GM19455 (cell line): ENCODE measurements around the gene TNFAIP6.
"Not testable (repeated sequence)": the region's sequence is repeated elsewhere in the genome, so short reads cannot be mapped to it uniquely, and the experiment has no call there.

Experiments
- ATAC-seq: cut with Tn5 transposase; IDR thresholded peaks from one replicate; pipeline ENCODE4 v1.9.1; 2021; ENCODE audit not compliant: unreplicated experiment

Gene TNFAIP6

GRCh38 chr2:151357359-151357758, at the start of gene TNFAIP6:
TNFAIP6 (plus strand) TSS chr2:151357592; CDS start chr2:151357667, 75 bp downstream.
- ATAC-seq = no peak

- not testable (repeated sequence) for ATAC-seq
Measured at GRCh38 chr2:151310313-151310712, 47.1 kb upstream of the TNFAIP6 start.

GRCh38 chr2:151312440-151312839, 45.0 kb upstream of the TNFAIP6 start:
- ATAC-seq = not testable (repeated sequence)

GRCh38 chr2:151315381-151315903, 42.0 kb upstream of the TNFAIP6 start:
- no peak for ATAC-seq

GRCh38 chr2:151325581-151326095, 31.8 kb upstream of the TNFAIP6 start:
- no peak for ATAC-seq

GRCh38 chr2:151326554-151326953, 30.8 kb upstream of the TNFAIP6 start:
- ATAC-seq = no peak

GRCh38 chr2:151329998-151330397, 27.4 kb upstream of the TNFAIP6 start:
- ATAC-seq = no peak

- ATAC-seq = no peak
Measured at GRCh38 chr2:151333083-151333482, 24.3 kb upstream of the TNFAIP6 start.

- no peak for ATAC-seq
Measured at GRCh38 chr2:151334082-151334815, 23.1 kb upstream of the TNFAIP6 start.

GRCh38 chr2:151336863-151337371, 20.5 kb upstream of the TNFAIP6 start:
- no peak for ATAC-seq

- no peak for ATAC-seq
Measured at GRCh38 chr2:151337643-151338042, 19.7 kb upstream of the TNFAIP6 start.

- no peak for ATAC-seq
Measured at GRCh38 chr2:151338115-151338514, 19.3 kb upstream of the TNFAIP6 start.

- ATAC-seq = no peak
Measured at GRCh38 chr2:151343073-151343472, 14.3 kb upstream of the TNFAIP6 start.

GRCh38 chr2:151344191-151344590, 13.2 kb upstream of the TNFAIP6 start:
- not testable (repeated sequence) for ATAC-seq

- ATAC-seq = no peak
Measured at GRCh38 chr2:151344906-151345305, 12.5 kb upstream of the TNFAIP6 start.

- ATAC-seq = no peak
Measured at GRCh38 chr2:151347294-151347693, 10.1 kb upstream of the TNFAIP6 start.

- no peak for ATAC-seq
Measured at GRCh38 chr2:151347906-151348305, 9.5 kb upstream of the TNFAIP6 start.

GRCh38 chr2:151350579-151351195, 6.7 kb upstream of the TNFAIP6 start:
- no peak for ATAC-seq

- ATAC-seq = no peak
Measured at GRCh38 chr2:151353995-151354394, 3.4 kb upstream of the TNFAIP6 start.

- ATAC-seq = no peak
Measured at GRCh38 chr2:151354807-151355206, 2.6 kb upstream of the TNFAIP6 start.

- ATAC-seq = no peak
Measured at GRCh38 chr2:151358166-151358970, 976 bp downstream of the TNFAIP6 start.
